GM20000 (cell line): ENCODE results near the gene KIAA0513.

Source experiments
- DNase-seq: peaks from one replicate; pipeline ENCODE4 v3.0.0; 2012; ENCODE audit warnings: low spot score
- CTCF ChIP-seq: IDR thresholded peaks from 2 replicates; pipeline ENCODE4 v1.5.1; 2012; ENCODE audit warnings: mild to moderate bottlenecking, control low read depth; ENCODE audit errors: extremely low read depth, missing control alignments

Gene KIAA0513

DNA sequence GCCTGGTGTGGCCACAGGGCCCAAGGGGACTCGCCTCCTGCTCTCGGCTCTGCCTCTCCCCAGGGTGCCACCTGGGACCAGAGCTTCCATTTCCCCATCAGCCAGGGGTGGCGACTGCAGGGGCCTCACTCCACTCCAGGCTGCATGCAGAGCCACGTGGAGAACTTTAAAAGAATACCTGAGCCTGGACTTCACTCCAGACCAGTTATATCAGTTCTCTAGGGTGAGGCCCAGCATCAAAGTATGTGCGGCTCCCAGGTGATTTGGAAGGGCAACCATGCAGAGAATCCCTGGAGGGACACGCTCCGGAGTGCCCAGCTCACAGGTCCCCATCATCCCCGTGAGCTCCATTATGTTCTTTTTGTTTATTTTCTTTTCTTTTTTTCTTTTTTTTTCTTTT, 39.8 kb downstream of the KIAA0513 start:
- TF ChIP-seq CTCF: no peak

DNA sequence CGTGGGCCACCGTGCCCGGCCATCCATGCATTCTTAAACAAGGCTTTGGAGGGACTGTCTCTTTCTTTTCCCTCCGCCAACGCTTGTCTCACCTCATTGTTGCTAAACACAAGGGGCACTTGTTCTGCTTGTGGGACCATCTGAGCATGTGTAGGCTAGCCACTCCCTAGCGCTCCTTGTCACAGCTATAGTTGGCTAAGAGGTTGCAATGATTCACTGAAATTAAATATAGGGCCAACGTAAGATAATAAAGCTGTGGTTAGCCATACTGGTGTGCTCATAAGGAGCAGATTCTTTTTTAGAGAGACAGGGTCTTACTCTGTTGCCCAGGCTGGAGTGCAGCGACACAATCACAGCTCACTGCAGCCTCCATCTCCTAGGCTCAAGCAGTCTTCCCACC, 41.2 kb downstream of the KIAA0513 start:
- no peak for DNase-seq
- TF ChIP-seq CTCF: no peak

More for the DNA sequence above, 39.8 kb downstream of the KIAA0513 start:
- DNase-seq: no peak

DNA sequence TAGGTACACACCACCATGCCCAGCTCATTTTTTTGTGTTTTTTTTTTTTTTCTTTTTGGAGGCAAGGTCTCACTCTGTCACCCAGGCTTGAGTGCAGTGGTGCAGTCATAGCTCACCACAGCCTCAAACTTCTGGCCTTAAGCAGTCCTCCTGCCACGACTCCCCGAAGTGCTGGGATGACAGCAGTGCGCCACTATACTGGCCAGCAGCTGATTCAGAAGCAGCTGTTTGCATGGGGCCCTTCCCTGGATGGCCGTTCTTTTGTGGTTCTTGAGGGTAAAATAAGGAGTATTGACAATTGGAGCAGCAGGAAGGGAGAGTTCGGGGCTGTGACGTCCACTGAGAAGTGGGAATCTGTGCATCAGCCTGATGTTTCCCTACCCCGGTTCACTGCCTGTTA, 41.6 kb downstream of the KIAA0513 start:
- DNase-seq: no peak
- no peak for TF ChIP-seq CTCF

GRCh38 chr16:85072076-85072860, 44.7 kb downstream of the KIAA0513 start:
- TF ChIP-seq CTCF: no peak
- no peak for DNase-seq

- TF ChIP-seq CTCF: no peak
- no peak for DNase-seq
These were observed 45.4 kb downstream of the KIAA0513 start for GRCh38 chr16:85072947-85073346.

- DNase-seq: no peak
- no peak for TF ChIP-seq CTCF
These were observed 46.8 kb downstream of the KIAA0513 start for GRCh38 chr16:85074225-85074914.

- no peak for DNase-seq
- TF ChIP-seq CTCF: no peak
These were observed 47.8 kb downstream of the KIAA0513 start for GRCh38 chr16:85075236-85075924.
